ENCODE results near the gene BPTF. TPM values are rescaled to one million over a fixed set of nuclear protein-coding genes. Genes with fewer than 3 reads are reported as not detected.
"Not testable (repeated sequence)": the region's sequence is repeated elsewhere in the genome, so short reads cannot be mapped to it uniquely, and the experiment has no call there.

The BPTF gene
- total and polyA plus RNA-seq, 2 experiments from 2014 or later: 50.5 to 83.9 TPM

GRCh38 chr17:67881083-67881482 is 55.8 kb downstream of the BPTF start:
- no peaks in the 10 kb centered on the region for H3K4me1 ChIP-seq (ENCODE audit: low read depth)
- no peak for DNase-seq (ENCODE audit: low read depth in 1 of 2, low spot score in 1 of 2)
- no peaks in the 10 kb centered on the region for H3K27me3 ChIP-seq
- TF ChIP-seq CTCF (IDR thresholded peaks at IDR 0.05; ENCODE audit: low read depth, low read length): no peak
- H3K36me3 ChIP-seq: peaks cover 22% of the 10 kb centered on the region
- no peaks in the 10 kb centered on the region for H3K9me3 ChIP-seq (ENCODE audit: low read depth)
- H3K27ac ChIP-seq: no peak overlapping the region
- H3K4me3 ChIP-seq: no peak overlapping the region

DNA sequence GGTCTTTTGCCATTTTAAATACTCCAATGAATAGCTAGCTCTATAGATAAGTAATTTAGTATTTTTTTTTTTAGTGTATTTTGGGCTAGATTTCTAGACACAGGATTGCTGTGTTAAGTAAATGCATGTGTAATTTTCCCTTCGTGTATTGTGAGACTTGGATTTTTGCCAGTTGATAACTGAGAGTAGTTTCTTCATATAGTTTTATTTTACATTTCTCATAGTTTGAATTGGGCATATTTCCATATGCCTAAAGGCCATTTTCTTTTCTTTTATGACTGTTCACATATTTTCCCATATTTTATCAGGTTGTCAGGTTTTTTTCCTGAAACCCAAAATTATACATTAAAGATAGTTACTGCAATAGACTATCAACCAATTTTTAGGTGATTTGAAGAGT is 59.4 kb downstream of the BPTF start:
- H3K27ac ChIP-seq: no peak overlapping the region
- no peaks in the 10 kb centered on the region for H3K4me1 ChIP-seq (ENCODE audit: low read depth)
- peaks cover 16% of the 10 kb centered on the region for H3K36me3 ChIP-seq
- no peaks in the 10 kb centered on the region for H3K27me3 ChIP-seq
- DNase-seq (ENCODE audit: low read depth in 1 of 2, low spot score in 1 of 2): peak in 1 of 2 donors; percentile 4
- H3K9me3 ChIP-seq (ENCODE audit: low read depth): no peaks in the 10 kb centered on the region
- TF ChIP-seq CTCF (IDR thresholded peaks at IDR 0.05; ENCODE audit: low read depth, low read length): no peak
- no peak overlapping the region for H3K4me3 ChIP-seq

DNA sequence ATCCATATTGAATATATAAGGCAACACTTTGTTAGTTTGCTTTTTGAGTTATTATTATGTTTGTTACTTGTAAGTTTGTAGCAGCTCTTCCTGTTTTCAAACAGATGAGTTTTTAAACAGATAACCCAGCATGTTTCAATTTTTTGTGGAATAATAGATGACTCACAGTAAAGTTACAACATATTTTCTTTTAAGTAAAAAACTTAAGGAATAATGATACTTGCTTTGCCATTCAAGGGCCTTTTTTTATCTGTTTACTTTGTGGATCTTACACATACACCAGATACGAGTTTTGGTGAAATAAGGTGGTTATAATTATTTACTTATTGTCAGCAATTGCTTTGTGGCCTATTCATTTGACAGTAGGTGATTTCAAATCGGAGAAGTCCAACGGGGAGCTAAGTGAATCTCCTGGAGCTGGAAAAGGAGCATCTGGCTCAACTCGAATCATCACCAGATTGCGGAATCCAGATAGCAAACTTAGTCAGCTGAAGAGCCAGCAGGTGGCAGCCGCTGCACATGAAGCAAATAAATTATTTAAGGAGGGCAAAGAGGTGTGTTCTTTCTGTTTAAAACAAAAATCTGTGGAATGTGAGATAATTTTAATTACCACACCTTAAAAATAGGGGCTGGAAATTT is 66.3 kb downstream of the BPTF start:
- Histone ChIP-seq H3K36me3 (peaks cover 54% of the 10 kb centered on the region), H3K4me1 (ENCODE audit: low read depth) (no peaks in the 10 kb centered on the region), H3K9me3 (ENCODE audit: low read depth) (no peaks in the 10 kb centered on the region), H3K27ac (peak overlapping the region; percentile 18), H3K27me3 (no peaks in the 10 kb centered on the region), H3K4me3 (no peak overlapping the region)
- TF ChIP-seq CTCF (IDR thresholded peaks at IDR 0.05; ENCODE audit: low read depth, low read length): peak; percentile 47
- peak; percentile 7 to 70 for DNase-seq (ENCODE audit: low read depth in 1 of 2, low spot score in 1 of 2)

- Histone ChIP-seq H3K27ac (peak overlapping the region; percentile 17), H3K27me3 (no peaks in the 10 kb centered on the region), H3K4me1 (ENCODE audit: low read depth) (no peaks in the 10 kb centered on the region), H3K36me3 (peaks cover 58% of the 10 kb centered on the region), H3K9me3 (ENCODE audit: low read depth) (no peaks in the 10 kb centered on the region), H3K4me3 (no peak overlapping the region)
- no peak for TF ChIP-seq CTCF (IDR thresholded peaks at IDR 0.05; ENCODE audit: low read depth, low read length)
- peak in 1 of 2 donors; percentile 36 for DNase-seq (ENCODE audit: low read depth in 1 of 2, low spot score in 1 of 2)
These were observed 77.4 kb downstream of the BPTF start for GRCh38 chr17:67902511-67903231.

- not testable (repeated sequence) for H3K27me3 ChIP-seq; H3K9me3 ChIP-seq (ENCODE audit: low read depth); DNase-seq (ENCODE audit: low read depth in 1 of 2, low spot score in 1 of 2); H3K4me3 ChIP-seq; H3K4me1 ChIP-seq (ENCODE audit: low read depth); H3K27ac ChIP-seq
- peaks cover 57% of the 10 kb centered on the region for H3K36me3 ChIP-seq
These were observed 80.0 kb downstream of the BPTF start for GRCh38 chr17:67905298-67905697.

DNA sequence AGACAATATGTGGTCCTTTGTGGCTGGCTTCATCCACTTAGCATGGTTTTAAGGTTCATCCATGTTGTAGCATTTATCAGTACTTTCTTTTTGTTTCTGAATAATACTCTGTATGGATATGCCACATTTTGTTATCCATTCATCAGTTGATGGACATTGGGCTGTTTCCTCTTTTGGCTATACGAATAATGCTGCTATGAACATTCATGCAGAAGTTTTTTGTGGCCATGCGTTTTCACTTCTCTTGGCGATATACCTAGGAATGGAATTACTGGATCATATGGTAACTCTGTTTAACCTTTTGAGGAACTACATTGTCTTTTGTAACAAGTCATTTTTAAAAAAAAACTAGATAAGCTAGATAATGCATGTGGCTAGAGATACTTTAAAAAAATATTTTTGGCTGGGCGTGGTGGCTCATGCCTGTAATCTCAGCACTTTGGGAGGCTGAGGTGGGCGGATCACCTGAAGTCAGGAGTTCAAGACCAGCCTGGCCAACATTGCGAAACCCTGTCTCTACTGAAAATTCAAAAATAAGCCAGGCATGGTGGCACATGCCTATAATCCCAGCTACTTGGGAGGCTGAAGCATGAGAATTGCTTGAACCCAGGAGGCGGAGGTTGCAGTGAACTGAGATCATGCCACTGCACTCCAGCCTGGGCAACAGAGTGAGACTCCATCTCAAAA is 85.0 kb downstream of the BPTF start:
- H3K4me1 ChIP-seq (ENCODE audit: low read depth); H3K9me3 ChIP-seq (ENCODE audit: low read depth); H3K27ac ChIP-seq; H3K27me3 ChIP-seq; H3K4me3 ChIP-seq; DNase-seq (ENCODE audit: low read depth in 1 of 2, low spot score in 1 of 2): not testable (repeated sequence)
- peaks cover 64% of the 10 kb centered on the region for H3K36me3 ChIP-seq

Data from cardiac muscle cell (in vitro differentiated cells and primary cell).